Measurements from ENCODE around the gene MYADM.
"Not testable (repeated sequence)": the region's sequence is repeated elsewhere in the genome, so short reads cannot be mapped to it uniquely, and the experiment has no call there.

Gene MYADM

DNA sequence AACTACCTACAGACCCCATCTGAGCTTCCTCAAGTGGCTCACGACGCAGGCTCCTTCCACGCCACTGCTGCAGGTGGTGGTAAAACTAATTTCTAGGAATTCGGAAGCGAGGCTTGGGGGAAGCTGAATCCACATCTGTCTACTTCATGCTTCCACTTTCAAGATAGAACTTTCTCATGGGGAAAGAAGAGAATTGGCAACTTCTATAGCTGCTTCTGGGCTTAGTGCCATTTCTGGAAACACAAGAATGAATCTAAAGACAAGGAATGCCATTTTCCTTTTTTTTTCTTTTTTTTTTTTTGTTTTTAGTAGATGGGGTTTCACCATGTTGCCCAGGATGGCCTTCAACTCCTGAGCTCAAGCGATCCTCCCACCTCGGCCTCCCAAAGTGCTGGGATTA lies 40.8 kb upstream of the MYADM start:
- in situ Hi-C loops (cut with HindIII; ENCODE audit: low pct_ligation_motif_present, low sequenced_read_pairs), result no loop called here
- Histone ChIP-seq H3K4me3 (ENCODE audit: low read depth, low read length) (no peak overlapping the region), H3K27me3 (replicated peaks) (no peaks in the 10 kb centered on the region), H3K36me3 (replicated peaks) (no peaks in the 10 kb centered on the region), H3K27ac (no peak overlapping the region)
- DNase-seq, result no peak
- TF ChIP-seq, protein P1, sequence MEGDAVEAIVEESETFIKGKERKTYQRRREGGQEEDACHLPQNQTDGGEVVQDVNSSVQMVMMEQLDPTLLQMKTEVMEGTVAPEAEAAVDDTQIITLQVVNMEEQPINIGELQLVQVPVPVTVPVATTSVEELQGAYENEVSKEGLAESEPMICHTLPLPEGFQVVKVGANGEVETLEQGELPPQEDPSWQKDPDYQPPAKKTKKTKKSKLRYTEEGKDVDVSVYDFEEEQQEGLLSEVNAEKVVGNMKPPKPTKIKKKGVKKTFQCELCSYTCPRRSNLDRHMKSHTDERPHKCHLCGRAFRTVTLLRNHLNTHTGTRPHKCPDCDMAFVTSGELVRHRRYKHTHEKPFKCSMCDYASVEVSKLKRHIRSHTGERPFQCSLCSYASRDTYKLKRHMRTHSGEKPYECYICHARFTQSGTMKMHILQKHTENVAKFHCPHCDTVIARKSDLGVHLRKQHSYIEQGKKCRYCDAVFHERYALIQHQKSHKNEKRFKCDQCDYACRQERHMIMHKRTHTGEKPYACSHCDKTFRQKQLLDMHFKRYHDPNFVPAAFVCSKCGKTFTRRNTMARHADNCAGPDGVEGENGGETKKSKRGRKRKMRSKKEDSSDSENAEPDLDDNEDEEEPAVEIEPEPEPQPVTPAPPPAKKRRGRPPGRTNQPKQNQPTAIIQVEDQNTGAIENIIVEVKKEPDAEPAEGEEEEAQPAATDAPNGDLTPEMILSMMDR (IDR thresholded peaks at IDR 0.05; ENCODE audit: low read depth, low read length, missing control alignments), result no peak

DNA sequence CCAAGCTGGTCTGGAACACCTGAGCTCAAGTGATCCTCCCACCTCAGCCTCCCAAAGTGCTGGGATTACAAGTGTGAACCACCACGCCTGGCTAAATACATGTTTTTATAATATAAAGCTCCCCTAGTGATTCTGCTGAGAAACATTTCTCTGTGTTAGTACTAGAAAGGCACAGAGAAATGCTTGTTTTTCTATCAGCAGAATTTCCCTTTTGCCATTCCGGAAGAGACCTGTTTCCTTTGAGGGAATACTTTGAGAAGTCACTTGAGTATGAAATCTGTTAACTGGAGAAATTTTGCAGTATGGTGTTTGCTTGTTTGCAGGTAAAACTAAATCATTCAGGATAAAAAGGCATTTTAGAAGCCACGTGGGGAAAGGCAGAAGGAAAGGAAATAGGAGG lies 39.2 kb upstream of the MYADM start:
- in situ Hi-C loops (cut with HindIII; ENCODE audit: low pct_ligation_motif_present, low sequenced_read_pairs), result no loop called here
- no peak for DNase-seq
- no peak overlapping the region for H3K4me3 ChIP-seq (ENCODE audit: low read depth, low read length)
- TF ChIP-seq, protein P1 (IDR thresholded peaks at IDR 0.05; ENCODE audit: low read depth, low read length, missing control alignments), result no peak
- no peak overlapping the region for H3K27ac ChIP-seq
- no peaks in the 10 kb centered on the region for H3K27me3 ChIP-seq (replicated peaks)
- H3K36me3 ChIP-seq (replicated peaks), result no peaks in the 10 kb centered on the region

DNA sequence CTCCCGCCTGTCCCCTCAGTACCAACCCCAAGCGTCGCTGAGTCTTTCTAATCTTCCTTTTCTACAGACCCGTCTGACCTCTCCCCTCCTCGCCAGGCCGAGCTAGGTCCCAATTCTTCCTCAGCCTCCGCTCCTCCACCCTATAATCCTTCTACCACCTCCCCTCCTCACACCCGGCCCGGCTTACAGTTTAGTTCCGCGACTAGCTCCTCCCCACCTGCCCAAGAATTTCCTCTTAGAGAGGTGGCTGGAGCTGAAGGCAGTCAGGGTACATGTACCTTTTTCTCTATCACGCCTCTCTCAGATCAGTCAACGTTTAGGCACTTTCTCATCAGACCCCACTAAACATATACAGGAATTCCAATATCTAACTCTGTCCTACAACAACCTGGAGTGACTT lies 34.8 kb upstream of the MYADM start:
- in situ Hi-C loops (cut with HindIII; ENCODE audit: low pct_ligation_motif_present, low sequenced_read_pairs); H3K4me3 ChIP-seq (ENCODE audit: low read depth, low read length); H3K27ac ChIP-seq; H3K27me3 ChIP-seq (replicated peaks); DNase-seq; H3K36me3 ChIP-seq (replicated peaks): not testable (repeated sequence)

DNA sequence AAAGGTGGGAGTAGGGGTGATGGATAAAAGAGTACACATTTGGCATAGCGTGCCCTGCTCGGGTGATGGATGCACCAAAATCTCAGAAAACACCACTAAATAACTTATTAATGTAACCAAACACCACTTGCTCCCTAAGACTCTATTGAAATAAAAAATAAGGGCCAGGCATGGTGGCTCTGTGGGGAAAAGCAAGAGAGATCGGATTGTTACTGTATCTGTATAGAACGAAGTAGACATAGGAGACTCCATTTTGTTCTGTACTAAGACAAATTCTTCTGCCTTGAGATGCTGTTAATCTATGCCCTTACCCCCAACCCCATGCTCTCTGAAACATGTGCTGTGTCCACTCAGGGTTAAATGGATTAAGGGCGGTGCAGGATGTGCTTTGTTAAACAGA lies 29.2 kb upstream of the MYADM start:
- H3K36me3 ChIP-seq (replicated peaks); H3K4me3 ChIP-seq (ENCODE audit: low read depth, low read length); H3K27ac ChIP-seq; DNase-seq; H3K27me3 ChIP-seq (replicated peaks); in situ Hi-C loops (cut with HindIII; ENCODE audit: low pct_ligation_motif_present, low sequenced_read_pairs): not testable (repeated sequence)

DNA sequence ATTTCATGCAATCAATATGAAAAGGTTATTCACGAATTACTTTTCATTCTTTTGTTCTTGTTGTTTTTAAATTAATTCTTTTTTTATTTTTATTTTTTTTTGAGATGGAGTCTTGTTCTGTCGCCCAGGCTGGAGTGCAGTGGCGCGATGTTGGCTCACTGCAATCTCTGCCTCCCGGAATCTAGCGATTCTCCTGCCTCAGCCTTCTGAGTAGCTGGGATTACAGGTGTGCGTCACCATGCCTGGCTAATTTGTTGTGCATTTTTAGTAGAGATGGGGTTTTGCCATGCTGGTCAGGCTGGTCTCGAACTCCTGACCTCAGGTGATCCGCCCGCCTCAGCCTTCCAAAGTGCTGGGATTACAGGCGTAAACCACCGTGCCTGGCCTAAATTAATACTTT lies 27.4 kb upstream of the MYADM start:
- H3K4me3 ChIP-seq (ENCODE audit: low read depth, low read length); H3K27ac ChIP-seq; DNase-seq; in situ Hi-C loops (cut with HindIII; ENCODE audit: low pct_ligation_motif_present, low sequenced_read_pairs); H3K36me3 ChIP-seq (replicated peaks); H3K27me3 ChIP-seq (replicated peaks): not testable (repeated sequence)

DNA sequence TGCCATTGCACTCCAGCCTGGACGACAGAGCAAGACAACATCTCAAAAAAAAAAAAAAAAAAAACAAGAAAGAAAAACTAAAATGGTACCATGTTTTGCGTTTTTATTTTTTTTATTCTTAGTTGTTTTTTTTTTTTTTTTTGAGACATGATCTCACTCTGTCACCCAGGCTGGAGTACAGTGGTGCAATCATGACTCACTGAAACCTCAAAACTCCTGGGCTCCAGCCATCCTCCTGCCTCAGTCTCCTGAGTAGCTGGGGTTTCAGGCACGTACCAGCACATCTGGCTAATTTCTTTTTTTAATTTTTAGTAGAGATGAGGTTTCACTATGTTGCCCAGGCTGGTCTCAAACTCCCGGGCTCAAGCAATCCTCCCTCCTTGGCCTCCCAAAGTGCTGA lies 26.8 kb upstream of the MYADM start:
- H3K27me3 ChIP-seq (replicated peaks); H3K4me3 ChIP-seq (ENCODE audit: low read depth, low read length); in situ Hi-C loops (cut with HindIII; ENCODE audit: low pct_ligation_motif_present, low sequenced_read_pairs); H3K36me3 ChIP-seq (replicated peaks): not testable (repeated sequence)
- DNase-seq, result peak; percentile 87
- H3K27ac ChIP-seq, result peak overlapping the region; percentile 76

DNA sequence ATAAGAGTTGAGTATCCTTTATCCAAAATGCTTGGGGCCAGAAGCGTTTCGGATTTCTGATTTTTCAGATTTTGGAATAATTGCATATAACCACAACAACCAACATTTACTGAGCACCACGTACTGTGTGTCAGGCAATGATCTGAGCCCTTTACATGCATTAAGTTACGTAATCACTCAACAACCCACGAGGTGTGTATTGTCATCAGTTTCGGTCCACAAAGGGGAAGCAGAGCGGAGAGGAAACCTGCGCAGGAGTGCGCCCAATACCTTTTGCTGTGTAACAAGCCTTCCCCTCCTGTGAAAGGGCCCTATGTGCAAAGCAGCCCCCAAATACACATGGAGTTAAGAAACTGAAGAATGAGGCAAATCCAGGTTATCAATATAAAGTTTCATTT lies 22.8 kb upstream of the MYADM start:
- DNase-seq, result no peak
- no peak overlapping the region for H3K4me3 ChIP-seq (ENCODE audit: low read depth, low read length)
- in situ Hi-C loops (cut with HindIII; ENCODE audit: low pct_ligation_motif_present, low sequenced_read_pairs), result no loop called here
- no peaks in the 10 kb centered on the region for H3K27me3 ChIP-seq (replicated peaks)
- TF ChIP-seq, protein P1 (IDR thresholded peaks at IDR 0.05; ENCODE audit: low read depth, low read length, missing control alignments), result no peak
- H3K36me3 ChIP-seq (replicated peaks), result no peaks in the 10 kb centered on the region
- H3K27ac ChIP-seq, result no peak overlapping the region

DNA sequence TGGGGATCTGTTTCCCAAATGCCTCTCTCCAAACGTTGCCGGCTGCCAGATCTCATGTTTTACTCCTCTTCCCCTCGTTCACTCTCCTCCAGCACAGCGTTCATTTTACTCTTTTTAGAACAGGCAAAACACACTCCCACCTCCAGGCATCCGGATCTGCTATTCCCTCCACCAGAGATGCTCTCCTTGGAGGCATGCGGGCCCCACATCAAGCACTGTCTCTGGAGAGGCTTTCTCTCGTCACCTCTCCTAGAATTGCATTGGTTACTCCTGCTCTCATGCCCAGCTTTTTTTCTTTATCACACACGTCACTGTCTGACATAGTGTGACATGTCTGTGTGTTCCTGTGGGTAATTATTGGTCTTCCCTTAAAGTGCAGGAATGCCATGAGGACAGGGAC lies 20.1 kb upstream of the MYADM start:
- DNase-seq, result no peak
- Histone ChIP-seq H3K27me3 (replicated peaks) (no peaks in the 10 kb centered on the region), H3K36me3 (replicated peaks) (no peaks in the 10 kb centered on the region), H3K27ac (no peak overlapping the region), H3K4me3 (ENCODE audit: low read depth, low read length) (no peak overlapping the region)
- TF ChIP-seq, protein P1 (IDR thresholded peaks at IDR 0.05; ENCODE audit: low read depth, low read length, missing control alignments), result no peak
- in situ Hi-C loops (cut with HindIII; ENCODE audit: low pct_ligation_motif_present, low sequenced_read_pairs), result no loop called here
